ENCODE data around the gene USP40.

DNA sequence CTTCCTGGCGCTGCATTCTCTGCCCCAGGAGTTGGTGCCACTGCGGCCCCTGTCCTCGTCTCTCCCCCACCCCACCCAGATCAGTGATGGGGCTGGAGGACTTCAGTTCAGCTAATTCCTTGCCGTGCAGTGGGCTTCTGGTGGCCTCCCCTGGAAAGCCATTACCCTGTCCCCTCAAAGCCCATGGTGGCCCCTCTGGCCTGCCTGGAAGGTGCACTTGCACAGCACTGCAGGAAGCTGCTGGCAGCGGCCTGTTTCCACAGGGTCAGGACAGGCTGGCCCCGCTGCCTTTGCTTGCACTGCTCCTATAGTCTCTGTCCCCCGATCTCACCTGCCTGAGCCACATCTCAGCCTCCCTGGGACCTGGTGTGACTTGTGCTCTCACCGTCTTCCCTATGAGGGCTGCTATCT lies 105.1 kb downstream of the USP40 start:
- TF ChIP-seq POLR2A (IDR thresholded peaks at IDR 0.05), result no peak
- TF ChIP-seq CTCF (IDR thresholded peaks at IDR 0.05), result no peak

Measured in thyroid gland (tissue), 4 donors.